Activated CD8-positive, alpha-beta memory T cell treated with anti-CD3 and anti-CD28 coated beads, Interleukin-2, amount 50 U/mL, for 4 hours (primary cell): ENCODE data around the gene PYCR2.
"Not testable (repeated sequence)": the region's sequence is repeated elsewhere in the genome, so short reads cannot be mapped to it uniquely, and the experiment has no call there.

Source experiments
- DNase-seq: peaks from one replicate; pipeline ENCODE4 v3.0.0-alpha.2; 2020

The PYCR2 gene

DNA sequence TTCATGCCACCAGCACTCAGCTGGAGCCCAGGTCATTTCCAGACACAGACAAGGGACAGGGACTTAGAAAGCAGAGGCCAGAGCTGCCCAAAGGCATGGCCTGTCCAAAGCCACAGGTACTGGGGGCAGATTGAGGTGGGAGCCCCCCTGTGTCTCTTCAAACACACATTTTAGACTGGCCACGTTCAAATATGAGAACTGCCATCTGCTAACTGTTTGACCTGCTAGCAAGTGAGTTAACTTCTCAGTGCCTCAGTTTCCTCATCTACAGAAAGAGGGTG, 17.8 kb upstream of the PYCR2 start:
- DNase-seq = no peak

DNA sequence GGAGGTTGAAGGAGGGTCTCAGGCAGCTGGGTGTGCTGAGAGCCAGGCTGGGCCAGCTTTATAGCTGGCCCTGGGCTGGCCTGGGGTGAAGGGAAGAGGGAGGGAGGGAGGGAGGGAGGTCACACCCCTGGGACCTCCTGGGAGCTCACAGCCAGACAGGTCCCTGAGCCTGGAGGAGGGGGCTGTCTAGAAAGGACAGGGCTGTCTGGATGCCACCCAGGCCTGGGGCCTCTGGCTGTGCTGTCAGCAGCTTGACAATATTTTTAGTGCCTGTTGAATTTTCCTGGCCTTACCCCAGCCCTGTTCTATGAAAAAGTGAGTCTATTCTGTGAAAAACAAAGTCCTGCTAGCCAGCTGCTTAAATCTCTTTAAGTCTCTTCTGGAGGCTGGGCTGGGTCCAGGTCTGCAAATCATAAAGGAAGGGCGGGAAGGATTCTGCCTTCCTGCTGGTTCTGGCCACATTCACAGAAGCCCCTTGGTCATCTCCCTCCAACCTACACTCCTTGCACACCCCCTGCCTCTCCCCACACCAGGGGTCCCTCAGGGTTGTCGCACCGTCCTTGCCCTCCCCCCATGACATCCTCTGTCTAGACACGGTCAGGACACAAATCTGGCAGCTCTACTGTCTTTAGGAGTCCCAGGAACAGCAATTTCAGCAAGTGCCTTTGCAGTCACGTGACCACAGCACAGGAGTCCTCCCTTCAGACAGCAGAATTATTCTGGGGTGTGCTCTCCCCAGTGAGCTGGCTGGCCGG, 17.3 kb upstream of the PYCR2 start, which contains the start of gene LEFTY2:
LEFTY2 (minus strand) TSS at position 34 of the 755 bp plus-strand sequence. CDS start 80 bp downstream, outside the sequence.
- DNase-seq = no peak

DNA sequence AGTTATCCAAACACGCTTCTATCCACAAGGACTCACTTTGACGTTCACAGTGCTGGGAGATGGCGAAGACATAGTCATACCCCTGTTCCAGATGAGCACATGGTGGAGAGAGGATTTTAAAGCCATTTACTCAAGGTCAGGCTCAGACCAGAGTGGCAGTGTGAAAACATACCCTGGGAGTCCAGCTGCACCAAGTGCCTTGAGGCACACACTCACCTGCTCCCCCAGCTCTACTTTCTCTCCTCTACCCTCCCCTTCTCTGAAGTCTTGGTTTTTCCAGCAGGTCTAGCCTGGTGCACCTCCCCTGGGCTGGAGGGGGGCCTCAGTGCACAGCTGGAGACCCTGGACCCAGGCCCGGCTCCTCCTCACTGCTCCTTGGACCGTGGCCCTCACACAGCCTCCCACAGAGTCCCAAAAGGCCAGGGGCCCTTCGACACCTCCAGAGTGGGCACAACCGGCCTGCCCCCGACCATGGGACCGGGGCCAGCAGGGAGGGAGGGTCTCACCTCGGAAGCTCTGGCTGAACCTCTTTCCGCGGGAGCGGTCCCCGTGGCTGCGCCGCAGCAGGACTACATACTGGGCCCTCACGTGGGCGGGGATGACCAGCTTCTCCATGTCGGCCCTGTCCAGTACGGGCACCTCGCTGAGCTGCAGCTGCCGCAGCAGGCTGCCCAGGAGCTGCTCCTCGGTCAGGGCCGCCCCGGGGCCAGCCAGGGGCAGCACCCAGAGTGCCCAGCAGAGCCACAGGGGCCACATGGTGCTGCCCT, 16.5 kb upstream of the PYCR2 start:
- DNase-seq = no peak

DNA sequence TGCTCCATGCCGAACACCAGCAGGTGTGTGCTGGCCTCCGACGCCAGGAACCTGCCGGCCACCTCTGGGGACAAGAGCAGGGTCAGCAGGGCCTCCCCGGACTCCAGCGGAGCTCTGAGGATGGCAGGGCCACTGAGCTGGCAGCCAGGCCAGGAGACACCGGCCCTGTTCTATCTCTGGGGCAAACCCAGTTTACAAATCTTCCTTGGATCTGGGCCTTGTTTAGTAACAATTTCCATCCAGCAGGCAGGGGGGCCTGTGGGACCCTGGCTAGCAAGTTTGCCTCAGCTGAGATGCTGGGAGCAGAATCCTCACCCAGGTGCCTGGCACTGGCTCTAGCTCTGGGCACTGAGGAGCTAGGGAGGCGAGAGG, 15.9 kb upstream of the PYCR2 start:
- not testable (repeated sequence) for DNase-seq

DNA sequence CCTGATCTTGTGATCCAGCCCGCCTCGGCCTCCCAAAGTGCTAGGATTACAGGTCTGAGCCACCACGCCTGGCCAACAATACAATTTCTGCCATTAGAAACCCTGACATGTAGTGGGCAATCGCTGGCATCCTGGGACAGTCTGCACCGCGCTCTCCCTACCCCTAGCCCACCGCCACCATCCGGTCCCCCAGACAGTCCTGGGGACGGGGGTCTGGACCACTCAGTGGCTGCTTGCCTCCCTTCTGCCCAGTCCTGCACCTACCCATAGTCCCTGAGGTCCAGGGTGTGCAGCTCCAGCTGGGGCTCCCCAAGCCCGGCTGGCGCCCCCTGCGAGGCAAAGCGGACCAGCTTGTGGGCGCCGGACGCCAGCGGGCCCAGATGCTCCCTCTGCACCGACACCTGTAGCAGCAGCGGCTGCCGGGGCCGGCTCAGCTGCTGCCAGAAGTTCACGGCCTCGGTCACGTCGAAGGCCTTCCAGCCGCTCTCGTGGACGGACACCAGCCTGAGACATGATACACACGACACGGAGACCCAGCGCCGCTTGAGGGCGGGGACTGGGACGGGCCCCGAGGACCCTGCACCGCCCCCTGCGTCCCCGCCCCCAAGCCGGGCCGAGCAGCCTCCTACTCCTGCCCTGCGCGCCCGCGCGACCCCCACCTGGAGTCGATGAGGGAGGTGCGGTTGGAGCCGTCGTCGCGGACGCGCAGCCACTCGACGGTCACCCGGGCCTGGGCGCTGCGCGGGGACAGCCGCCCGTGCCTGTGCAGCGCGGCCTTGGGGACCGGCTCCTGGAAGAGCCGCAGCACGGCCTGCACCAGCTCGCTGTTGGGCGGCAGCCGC, 15.3 kb upstream of the PYCR2 start:
- DNase-seq = not testable (repeated sequence)

DNA sequence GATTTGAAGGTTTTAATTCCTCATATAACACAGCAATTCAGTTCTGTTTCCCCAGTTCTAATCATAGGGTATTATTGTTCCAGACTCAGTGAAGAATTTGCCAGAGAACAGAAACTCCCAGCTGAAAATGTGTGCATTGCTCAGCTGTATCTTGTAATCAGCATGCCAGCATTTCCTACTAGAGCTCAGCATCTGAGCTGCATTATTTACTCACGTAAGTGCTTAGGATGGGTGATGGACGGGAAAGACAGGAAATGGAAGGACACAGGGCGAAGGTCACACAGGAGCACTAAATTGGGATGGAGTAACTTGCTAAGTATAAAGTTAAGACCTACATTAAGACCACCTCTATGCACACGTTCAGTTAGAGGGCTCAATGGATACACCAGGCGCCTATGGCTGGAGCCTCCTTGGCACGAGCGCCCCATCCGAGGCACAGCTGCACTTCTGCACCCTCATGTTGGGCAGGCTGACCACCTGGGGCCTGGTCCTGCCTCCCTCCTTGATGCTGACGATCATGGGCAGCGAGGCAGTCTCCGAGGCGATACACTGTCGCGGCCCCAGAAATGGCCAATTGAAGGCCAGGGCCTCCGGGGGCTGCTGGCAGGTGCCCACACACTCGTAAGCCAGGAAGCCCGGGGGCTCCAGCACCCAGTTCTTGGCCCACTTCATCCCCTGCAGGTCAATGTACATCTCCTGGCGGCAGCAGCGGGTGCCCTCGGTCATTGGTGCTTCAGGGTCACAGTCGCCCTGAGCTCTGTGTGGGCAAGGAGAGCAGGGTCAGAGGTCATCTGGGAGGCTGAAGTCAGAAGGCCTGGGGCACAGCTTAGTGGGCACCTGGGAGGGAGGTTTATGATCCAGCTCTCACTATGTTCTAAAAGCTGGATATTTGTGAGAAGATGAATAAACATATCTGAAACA, 13.3 kb upstream of the PYCR2 start:
- DNase-seq = no peak

DNA sequence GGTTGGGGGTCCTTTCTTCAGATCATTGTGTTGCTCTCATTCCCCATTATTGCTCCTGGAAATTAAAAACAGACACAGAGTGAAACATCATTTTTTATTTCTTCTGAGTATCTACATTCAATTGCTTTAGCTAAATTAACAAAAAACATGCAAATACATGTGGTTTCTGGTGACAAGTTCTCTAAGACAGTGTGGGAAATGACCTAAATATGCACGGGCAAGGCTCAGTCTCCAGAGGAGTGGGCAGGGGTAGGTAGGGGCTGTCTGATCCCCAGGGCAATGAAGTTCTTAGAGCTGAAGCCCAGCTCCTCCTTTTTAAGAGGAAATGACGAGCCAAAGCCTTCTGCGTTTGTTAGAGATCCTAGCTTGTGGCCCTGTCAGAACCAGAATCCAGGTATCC, 12.5 kb upstream of the PYCR2 start:
- DNase-seq = no peak

DNA sequence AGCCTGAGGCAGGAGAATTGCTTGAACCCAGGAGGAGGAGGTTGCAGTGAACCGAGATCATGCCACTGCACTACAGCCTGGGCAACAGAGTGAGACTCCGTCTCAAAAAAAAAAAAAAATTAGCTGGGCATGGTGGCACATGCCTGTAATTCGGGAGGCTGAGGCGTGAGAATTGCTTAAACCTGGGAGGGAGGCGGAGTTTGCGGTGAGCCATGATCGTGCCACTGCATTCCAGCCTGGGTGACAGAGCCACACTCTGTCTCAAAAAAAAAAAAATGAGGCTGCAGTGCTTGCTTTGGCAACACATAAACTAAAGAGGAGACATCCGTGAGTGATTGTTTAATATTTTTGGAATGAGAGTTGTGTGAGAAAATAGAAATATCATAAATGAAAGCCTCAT, 12.0 kb upstream of the PYCR2 start:
- not testable (repeated sequence) for DNase-seq

DNA sequence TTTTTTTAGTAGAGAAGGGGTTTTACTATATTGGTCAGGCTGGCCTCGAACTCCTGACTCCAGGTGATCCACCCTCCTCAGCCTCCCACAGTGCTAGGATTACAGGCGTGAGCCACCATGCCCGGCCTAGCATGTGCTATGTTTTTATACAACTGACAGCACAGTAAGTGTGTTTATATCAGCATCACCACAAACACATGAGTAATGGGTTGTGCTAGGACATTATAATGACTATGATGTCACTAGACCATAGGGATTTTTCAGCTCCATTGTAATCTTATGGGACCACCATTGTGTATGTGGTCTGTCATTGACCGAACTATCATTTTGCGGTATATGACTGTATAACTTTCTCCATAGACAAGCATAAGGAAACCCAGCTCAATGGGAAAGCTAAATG, 10.7 kb upstream of the PYCR2 start:
- no peak for DNase-seq

DNA sequence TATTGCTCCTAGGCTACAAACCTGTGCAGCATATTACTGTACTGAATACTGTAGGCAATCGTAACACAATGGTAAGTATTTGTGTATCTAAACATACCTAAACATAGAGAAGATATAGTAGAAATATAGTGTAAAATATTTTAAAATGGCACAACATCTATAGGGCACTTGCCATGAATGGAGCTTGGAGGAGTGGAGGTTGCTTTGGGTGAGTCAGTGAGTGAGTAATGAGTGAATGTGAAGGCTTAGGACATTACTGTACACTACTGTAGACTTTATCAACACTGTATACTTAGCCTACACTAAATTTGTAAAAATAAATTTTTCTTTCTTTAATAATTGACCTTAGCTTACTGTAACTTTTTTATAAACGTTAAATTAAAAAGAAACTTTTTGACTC, 9.0 kb upstream of the PYCR2 start:
- no peak for DNase-seq

DNA sequence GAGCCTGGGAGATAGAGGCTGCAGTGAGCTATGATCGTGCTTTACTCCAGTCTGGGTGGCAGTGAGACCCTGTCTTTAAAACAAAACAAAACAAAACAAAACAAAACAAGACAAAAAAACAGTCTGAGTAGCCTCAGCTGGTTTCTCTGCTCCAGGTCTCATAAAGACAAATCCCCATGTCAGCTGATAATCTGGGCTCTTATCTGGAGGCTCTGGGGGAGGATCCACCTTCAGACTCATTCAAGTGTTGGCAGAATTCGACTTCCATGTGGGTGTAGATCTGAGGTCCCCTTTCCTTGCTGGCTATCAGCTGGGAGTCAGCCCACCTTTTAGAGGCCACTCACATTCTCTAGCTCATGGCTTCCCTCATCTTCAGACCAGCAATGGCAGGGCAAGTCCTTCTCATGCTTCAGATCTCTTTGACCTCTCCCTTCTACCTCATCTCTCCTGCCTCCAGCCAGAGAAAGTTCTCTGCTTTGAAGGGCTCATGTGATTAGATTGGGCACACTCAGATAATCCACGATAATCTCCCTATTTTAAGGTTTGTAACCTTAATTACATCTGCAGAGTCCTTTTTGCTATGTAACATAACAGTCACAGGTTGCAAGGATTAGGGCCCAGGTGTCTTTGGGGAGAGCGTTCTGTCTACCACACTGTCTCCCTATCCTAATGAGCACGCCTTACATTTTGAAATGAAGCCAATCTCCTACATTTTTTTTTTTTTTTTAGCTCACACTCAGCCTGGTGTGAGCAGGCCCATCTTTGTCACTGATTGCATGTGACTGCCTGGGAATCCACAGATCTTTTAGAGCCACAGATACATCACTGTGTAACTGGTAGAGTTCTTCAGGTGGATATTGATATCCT, 7.5 kb upstream of the PYCR2 start:
- DNase-seq = no peak

DNA sequence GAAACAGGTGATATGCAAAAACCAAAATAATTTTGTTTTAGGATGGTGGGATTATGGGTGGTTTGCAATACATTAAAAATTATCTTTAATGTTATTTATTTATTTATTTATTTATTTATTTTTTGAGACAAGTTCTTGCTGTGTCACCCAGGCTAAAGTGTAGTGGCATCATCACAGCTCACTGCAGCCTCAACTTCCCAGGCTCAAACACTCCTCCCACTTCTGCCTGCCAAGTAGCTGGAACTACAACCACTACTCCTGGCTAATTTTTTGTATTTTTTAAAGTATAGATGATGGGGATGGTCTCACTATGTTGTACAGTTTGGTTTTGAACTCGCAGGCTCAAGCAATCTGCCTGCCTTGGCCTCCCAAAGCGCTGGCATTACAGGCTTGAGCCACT, 6.5 kb upstream of the PYCR2 start:
- no peak for DNase-seq

DNA sequence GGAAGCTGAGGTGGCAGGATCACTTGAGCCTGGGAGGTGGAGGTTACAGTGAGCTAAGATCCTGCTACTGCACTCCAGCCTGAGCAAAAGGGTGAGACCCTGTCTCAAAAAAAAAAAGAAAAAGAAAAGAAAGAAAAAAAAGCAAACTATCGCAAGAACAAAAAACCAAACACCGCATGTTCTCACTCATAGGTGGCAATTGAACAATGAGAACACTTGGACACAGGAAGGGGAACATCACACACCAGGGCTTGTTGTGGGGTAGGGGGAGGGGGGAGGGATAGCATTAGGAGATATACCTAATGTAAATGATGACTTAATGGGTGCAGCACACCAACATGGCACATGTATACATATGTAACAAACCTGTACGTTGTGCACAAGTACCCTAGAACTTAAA, 5.4 kb upstream of the PYCR2 start:
- DNase-seq = not testable (repeated sequence)

DNA sequence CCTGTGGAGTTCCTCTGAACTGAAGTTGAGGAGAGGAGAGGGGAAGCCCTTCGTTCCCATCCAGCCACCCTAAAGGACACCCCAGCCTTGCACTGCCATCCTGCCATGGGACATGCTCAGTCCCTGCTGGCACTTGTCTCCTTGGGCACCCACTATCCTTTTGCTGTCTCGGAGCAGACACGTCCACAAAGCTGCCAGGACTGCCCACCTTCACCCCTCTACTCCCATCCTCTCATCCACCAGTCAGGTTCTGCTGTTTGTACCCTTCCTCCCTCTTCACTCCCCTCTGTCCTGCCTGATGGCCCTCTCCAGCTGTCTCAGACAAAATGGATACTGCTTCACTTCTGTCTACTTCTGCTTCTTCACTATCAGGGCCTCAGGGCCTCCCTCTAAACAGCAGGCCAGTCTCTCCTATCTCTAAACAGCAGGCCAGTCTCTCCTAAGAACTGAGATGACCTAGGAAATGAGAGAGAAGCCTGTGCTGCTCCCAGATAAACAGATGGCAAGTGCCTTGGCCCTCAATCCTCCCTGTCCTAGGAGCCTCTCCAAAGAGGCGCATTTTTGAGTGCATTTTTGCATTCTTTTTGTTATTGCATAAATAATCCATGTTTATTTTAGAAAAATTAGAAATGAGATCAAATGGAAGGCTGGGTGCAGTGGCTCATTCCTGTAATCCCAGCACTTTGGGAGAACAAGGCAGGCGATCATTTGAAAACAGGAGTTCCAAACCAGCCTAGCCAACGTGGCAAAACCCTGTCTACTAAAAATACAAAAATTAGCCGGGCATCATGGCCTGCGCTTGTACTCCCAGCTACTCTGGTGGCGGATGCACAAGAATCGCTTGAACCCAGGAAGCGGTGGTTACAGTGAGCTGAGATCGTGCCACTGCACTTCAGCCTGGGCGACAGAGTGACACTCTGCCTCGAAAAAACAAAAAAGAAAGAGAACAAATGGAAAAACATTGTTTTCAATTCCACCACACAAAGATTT, 4.4 kb upstream of the PYCR2 start:
- DNase-seq = no peak

DNA sequence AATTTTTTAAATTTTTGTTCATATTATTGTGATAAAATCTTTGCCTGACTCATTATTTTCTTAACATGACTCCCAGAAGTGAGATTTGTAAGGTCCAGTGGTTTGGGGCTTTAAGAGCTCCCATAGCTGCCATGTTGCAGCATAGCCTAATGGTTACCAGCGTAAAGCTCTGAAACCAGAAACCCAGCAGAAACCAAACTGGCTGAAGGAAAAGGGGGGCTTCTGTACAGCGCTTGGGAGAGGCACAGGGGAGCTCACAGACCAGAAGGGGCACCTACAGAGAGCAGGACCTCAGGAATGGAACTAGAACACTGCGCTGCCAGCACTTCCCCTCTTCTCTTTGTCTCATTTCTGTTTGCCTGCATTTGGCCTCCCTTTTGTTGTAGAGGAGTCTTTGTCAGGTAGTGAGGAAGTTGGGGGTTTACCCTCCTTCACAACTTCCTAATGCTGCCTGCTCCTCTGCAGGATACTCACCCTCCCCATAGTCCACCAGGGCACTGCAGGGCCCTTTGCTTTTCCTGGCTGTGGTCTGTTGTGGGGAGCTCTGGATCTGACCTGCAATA, 2.6 kb upstream of the PYCR2 start:
- DNase-seq = no peak

DNA sequence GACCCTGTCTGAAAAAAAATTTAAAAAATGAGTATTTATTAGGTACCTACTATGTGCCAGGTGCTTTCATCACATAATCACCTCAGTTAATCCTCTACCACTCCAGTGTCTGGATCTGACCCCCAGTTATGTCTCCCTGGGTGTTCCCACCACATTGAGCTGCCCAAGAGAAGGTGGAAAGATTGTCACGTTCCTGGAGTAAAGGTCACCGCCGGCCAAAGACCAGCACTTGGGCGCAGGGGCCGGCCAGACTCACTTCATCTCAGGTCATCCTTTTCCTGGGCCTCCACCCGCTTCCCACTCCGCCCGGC, 714 bp downstream of the PYCR2 start:
- DNase-seq = no peak

DNA sequence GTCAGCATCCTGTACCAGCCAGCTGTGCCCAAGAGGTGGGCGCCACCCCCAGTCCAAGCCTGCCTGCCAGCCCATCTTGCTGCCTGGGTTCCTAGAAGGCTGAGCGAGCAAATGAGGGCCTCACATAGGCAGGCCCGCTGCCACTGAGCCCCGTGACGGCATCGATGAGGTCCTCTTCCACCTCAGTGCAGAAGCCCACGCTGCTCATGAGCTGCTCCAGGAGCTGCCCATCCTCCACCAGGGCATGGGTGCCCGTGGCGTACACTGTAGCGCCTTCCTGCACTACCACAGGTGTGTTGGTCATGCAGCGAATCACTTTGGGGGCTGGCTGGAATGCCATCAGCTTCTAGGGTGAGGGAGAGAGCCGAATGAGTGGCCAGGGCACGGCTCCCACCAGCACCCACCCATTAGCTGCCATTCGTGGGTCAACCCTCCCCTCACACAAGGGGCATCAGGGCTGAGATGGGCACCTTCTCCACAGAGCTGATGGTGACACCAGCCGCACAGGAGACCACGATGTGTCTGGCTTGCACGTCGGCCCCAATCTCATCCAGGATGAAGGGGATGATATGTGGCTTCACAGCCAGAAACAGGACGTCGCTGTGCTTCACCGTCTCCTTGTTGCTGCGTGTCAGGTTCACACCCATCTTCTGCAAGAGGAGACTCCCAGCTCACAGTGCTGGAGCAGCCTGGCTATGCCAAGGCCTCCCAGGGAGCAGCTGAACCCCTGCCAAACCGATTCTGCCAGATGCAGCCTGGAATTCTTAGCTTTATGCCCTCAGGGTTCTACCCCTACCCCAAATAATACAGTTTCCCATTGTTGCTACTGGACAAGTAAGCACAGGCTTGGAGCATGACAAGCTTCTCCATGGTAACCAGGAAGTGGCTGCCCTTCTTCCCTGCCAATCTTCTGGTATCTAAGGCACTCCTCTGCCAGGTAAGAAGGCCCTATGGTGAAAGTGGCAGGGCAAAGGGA, 2.0 kb downstream of the PYCR2 start:
- no peak for DNase-seq

DNA sequence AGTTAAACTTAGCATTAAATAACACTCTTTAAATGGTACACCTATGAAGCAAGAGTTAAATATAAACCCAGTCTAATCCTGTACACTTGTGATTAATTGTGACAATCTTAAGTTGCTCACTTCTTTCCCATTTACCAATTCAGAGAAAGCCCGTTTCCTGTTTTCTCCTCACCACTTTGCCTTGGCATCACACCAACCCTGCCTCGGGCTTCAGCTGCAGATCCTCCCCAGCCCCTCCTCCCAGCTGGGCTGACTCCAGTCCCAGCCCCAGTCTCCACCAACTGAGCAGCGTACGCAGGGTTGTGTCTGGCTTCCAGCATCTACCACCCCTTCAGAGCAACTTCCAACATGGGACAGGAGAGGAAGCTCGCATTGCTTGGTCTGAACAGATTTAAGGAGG, 4.1 kb downstream of the PYCR2 start:
- no peak for DNase-seq

DNA sequence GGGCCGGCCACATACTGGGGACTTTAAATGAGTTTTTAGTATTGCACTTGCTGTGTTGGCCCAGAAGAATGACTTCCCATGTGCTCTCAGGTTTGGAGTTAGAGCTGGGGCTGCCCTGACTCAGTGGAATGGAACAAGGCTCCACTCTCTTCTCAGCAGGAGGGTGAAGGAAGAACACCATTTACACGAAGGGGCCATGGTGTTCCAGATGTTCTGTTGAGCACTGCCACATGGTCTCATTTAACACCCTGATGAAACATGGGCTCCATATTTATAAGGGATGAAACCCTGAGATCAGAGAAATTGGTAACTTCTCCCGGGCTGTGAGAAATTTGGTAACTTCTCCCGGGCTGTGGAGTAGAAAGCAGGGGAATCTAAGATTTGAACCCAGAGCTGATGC, 5.8 kb downstream of the PYCR2 start:
- DNase-seq = no peak
